Stimulated activated CD4-positive, alpha-beta T cell treated with anti-CD3 and anti-CD28 coated beads, Interleukin-4, amount 100 ng/mL, for 24 hours (primary cell): ENCODE measurements around the gene TANGO6.

Experiments used
- DNase-seq: peaks from one replicate; pipeline ENCODE4 v3.0.0-alpha.2; 2020

Gene TANGO6

GRCh38 chr16:68915589-68915988, 72.3 kb downstream of the TANGO6 start:
- DNase-seq = no peak

GRCh38 chr16:68917541-68917940, 74.2 kb downstream of the TANGO6 start:
- no peak for DNase-seq

- no peak for DNase-seq
These were observed 77.0 kb downstream of the TANGO6 start for GRCh38 chr16:68920349-68920748.

- no peak for DNase-seq
These were observed 78.3 kb downstream of the TANGO6 start for GRCh38 chr16:68921637-68922036.

DNA sequence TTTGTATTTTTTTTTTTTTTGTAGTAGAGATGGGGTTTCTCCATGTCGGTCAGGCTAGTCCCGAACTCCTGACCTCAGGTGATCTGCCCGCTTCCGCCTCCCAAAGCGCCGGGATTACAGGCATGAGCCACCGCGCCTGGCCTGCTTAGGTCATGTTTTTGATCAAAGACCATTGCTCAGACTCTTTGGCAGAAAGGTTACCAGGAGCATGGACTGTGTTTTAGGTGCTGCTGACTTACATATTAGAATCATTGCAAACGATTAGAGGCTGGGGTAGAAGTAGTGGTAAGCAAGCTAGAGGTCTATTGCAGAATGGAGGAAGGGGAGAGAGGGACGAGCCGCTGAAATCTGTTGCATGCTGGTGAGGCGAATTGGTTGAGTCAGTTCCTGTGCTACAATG, 79.8 kb downstream of the TANGO6 start:
- DNase-seq = no peak

- DNase-seq = no peak
These were observed 83.7 kb downstream of the TANGO6 start for GRCh38 chr16:68927018-68927417.

GRCh38 chr16:68931196-68931595, 87.9 kb downstream of the TANGO6 start:
- no peak for DNase-seq

DNA sequence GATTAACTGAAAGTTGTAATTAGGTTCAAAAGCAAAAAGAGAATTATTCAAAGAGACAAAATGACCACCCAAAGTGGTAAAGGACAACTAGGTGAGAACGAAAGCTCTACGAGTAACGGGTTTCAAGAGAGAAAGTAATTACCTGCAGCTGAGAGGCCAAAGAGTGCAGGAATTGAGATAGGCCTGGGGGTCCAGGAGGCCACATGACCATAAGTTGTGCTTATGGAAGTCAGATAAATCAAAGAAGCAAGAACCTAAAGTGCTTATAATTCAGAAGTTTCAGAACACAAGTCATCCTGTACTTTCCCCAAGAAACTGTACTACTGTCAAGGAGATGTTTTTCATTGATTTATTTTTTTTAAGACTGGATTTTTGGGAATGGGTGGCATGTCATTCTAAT, 91.1 kb downstream of the TANGO6 start:
- no peak for DNase-seq

DNA sequence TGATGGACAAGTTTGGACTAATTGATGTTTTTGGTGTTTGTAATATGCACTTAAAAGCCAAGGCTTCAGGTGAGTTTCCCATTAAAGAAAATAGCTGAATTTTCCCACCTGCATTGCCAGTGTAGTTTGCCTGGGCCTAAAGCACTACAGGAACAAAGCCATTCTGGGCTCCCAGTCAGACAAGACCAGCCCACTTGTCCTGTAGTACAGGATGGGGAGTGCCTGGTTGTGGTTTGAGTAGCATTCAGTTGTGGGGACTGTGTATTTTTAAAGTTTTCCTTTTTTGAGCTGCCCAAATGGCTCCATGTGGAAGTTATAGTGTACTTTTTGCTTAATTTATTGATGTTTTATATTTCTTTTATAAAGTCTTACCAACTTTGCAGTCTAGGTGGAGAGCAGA, 91.7 kb downstream of the TANGO6 start:
- no peak for DNase-seq

- DNase-seq = no peak
These were observed 93.7 kb downstream of the TANGO6 start for GRCh38 chr16:68936736-68937631.

GRCh38 chr16:68939692-68940320, 96.5 kb downstream of the TANGO6 start:
- no peak for DNase-seq

DNA sequence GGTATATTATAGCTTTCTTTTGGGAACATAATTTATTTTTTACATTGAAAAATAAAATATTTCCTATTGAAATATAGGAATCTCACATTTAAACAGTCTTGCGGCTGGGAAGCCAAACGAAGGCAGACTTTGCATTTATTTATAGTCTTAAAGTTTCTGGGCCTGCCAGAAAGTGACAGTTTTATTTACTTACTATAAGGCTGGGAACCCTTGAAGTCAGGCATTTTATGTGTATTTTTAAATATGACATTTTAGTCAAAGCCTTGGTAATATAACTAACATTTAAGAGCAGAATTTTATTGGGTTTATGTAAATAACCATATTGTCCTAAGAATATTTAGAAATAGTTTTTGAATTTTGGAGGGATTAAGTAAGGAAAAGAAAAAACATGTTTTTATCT, 97.5 kb downstream of the TANGO6 start:
- DNase-seq = no peak

GRCh38 chr16:68943961-68944360, 100.6 kb downstream of the TANGO6 start:
- DNase-seq = no peak

GRCh38 chr16:68948230-68948910, 105.0 kb downstream of the TANGO6 start:
- DNase-seq = no peak

DNA sequence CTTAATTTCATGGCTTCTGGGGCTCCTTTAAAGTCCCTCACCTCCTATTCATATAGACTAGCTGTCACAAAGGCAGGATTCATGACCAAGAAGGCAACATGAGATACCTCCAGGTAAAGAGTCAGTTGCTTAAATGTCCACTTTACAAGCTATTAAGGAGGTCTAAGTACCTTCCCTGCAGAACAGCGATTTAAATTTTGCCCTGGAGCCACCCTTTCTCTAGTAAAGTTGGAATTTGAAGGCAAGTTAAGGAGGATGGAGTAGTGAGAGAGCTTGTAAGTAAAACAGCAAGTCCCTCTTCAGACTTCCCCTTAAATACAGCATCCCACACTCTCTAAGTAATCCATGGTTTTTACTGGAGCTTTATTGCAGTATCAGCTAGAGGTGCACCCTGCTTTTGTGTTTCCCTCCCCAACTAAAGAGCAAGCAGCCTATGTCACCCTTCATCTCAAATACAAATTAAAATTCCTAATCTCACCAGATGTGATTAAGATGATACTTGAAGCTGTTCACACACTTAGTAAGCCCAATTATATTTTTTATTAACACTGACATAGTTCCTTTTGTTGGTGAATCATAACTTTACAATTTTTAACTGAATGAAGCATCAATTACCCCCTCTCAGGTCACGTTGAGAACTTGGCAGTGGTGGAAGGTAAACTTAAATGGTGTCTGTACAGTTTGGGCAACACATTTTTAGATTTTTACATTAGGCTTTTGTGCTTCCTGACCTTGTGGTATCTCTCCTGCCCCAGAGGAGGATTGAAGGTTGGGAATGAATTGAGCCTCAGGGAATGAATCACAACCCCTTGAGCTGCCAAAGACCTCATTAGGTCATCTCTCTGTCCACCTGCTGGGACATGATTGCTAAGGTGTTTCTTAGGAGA, 108.9 kb downstream of the TANGO6 start:
- DNase-seq = no peak

DNA sequence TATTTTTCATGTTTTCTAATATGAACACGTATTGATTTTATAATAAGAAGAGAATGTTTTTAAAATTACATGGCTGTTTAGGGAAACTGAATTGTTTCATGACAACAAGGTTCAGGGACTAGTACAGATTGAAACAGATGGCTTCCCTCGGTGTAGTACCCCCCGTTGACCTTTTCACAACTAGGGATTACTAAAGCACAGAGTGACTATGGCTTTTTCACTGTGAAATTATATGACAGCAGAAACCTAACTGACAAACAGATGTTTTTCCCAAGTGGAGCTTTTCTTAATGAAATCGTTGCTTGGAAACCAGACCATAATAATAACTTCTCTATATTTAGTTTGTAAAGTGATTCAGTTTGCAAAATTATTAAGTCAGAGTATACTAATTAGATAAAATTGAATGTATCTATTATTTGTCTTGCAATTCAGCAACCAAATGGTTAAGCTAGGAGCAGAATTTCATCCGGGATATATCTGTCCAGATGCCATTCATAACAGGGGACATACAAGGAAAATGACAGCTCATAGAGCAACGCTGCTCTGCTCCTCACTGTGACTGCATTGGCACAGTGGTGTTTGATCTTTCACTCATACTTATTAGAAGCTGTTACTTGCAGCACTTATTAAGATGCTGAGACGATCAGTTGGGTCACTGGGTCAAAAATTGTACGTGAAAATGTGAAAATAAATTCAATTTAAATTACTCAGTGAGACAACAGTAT, 111.7 kb downstream of the TANGO6 start:
- DNase-seq = no peak

DNA sequence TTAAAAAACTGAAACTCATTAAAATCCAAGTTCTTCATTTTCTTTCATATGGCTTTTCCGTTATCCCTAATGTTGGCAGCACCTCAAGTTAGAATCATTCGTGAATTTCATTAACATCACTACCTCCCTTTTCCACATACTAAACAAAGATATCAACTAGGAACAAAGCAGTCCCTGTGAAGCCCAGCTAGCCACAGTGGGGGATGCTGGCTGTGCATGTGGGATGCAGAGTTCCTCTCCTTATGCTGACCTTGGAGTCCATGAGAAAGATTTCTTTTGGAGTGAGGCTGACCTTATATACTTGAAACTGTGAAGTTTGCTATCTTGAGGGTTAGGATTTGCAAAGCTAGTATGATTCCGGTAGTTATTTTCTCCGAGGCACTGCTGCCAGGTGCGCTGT, 117.6 kb downstream of the TANGO6 start:
- DNase-seq = no peak

- DNase-seq = no peak
These were observed 118.6 kb downstream of the TANGO6 start for GRCh38 chr16:68961778-68962402.

DNA sequence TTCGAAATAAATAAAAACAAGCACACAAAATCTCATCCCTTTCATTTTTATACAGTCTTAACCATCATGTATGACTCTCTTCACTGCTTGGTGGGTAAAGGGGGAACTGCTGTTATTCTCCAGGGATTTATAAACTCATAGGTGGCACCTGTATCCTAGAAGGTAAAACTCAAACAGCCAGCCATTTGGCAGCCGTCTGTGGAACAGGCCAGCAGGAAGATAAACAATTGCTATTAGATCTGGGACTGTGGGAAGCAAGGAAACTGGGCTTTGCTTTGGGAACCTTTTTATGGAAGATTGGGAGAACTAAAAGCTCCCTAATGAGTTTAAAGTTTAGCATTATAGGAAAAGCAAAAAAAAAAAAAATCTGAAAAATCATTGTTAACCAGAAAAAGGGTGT, 126.0 kb downstream of the TANGO6 start:
- DNase-seq = no peak

DNA sequence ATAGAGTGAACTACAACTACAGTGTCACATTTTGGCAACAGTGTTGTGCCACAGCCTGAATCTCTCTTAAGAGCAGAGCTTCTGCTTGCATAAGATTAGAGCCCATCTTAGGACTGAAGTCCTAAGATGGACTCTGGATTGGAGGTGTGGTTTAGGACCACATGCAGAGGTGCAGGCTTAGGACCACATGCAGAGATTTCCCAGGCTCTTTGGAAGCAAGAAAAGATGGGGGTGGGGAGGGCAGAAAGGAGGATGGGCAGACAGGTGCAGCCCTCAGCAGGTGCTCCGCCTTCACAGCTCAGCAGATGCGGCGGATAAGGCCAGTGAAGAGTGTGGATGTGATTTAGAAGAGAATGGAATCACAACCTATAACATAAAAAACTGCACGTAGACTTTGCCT, 128.7 kb downstream of the TANGO6 start:
- no peak for DNase-seq

DNA sequence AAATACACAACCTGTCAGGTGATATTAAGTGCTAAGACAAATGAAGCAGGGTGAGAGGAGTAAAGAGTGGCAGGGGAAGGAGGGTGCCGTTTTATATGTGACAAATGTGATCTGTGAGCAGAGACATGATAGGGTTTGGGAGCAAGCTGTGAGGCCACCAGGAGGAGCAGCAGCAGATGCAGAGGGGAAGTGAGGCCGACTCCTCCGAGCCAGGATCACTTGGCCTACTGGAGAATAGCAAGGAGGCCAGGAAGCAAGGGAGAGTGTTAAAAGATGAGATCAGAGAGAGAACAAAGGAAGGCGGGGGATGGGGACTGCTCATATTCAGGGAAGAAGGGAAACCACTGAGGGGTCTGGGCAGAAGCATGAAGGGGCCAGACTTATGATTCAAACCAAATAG, 129.4 kb downstream of the TANGO6 start:
- no peak for DNase-seq
